Muscle layer of duodenum (tissue), 2 donors: ENCODE results near the gene PLCL2.

Experiments
- H3K27ac ChIP-seq: one replicate; pipeline ENCODE4 v1.7.0; 2013; ENCODE audit warnings: mild to moderate bottlenecking, low read length
- H3K27me3 ChIP-seq: one replicate; pipeline ENCODE4 v1.7.0; 2013; ENCODE audit warnings: low read depth, mild to moderate bottlenecking, control low read depth, low read length
- H3K36me3 ChIP-seq, 2 donors: one replicate each; pipeline ENCODE4 v1.7.0; 2013; ENCODE audit warnings: low read length in 2 of 2, control low read depth in 1 of 2, mild to moderate bottlenecking in 1 of 2; ENCODE audit not compliant: insufficient read depth in 2 of 2, control insufficient read depth in 1 of 2
- H3K4me1 ChIP-seq, 2 donors: one replicate each; pipeline ENCODE4 v1.7.0; 2013; ENCODE audit warnings: low read length in 2 of 2, mild to moderate bottlenecking in 2 of 2, control low read depth in 1 of 2, moderate library complexity in 1 of 2; ENCODE audit not compliant: insufficient read depth in 2 of 2, control insufficient read depth in 1 of 2
- H3K4me3 ChIP-seq, 2 donors: one replicate each; pipeline ENCODE4 v1.7.0; 2013; ENCODE audit warnings: low read length in 2 of 2, low read depth in 1 of 2, mild to moderate bottlenecking in 1 of 2
- H3K9me3 ChIP-seq, 2 donors: one replicate each; pipeline ENCODE4 v1.7.0; 2013; ENCODE audit warnings: low read length in 2 of 2, control low read depth in 1 of 2, mild to moderate bottlenecking in 1 of 2; ENCODE audit not compliant: control insufficient read depth in 1 of 2
- donor health status: healthy.

Gene PLCL2

DNA sequence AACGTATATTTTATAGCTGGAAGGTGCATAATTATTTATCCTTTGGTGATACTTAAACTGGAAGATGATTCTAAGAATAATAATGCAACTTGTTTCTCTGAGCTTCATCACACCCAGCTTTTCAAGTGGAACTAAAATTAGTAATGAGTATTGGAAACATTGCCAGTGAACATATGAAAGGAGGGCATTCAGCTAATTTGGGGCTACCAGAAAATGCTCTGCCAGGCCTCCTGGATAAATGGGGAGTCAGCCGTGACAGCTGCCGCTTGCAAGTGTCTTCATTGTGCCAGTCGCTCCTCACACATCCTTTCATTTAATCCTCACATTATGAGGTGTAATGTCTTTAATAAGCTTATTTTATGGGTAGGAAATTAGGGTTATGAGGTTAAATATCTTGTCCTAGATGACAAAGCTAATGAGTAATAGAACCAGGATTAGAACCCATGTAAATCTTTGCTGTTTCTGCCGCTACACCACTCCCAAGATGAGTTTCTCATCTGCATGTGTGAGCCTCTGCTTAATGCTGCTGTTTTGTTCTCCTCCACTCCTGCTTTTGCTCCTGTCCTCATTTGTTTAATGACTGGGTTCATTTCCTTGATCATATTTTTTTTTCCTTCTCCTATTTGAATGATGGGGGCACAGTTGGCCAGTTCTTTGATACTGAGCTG lies 155.7 kb downstream of the PLCL2 start:
- Histone ChIP-seq H3K4me3 (no peak overlapping the region), H3K27me3 (no peaks in the 10 kb centered on the region), H3K27ac (no peak overlapping the region), H3K36me3 (no peaks in the 10 kb centered on the region), H3K4me1 (no peaks in the 10 kb centered on the region), H3K9me3 (no peaks in the 10 kb centered on the region)

DNA sequence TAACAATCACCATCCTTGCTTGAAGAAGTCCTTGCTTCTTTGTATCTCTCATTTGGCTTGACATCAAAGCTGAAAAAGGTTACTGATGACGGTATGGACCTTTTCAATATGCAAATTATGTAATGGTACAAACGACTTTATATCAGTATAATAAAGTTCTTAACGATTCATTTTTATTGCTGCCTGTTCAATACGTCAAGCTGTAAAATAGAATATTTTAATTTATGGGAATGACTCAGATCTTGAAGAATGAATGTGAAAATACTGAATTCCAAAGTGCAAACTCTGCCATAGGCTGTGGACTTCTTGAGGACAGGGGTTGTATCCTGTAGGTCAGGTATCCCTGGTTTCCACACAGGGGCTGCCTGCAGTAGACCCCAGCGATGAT lies 156.2 kb downstream of the PLCL2 start:
- Histone ChIP-seq H3K9me3 (no peaks in the 10 kb centered on the region), H3K4me3 (no peak overlapping the region), H3K36me3 (no peaks in the 10 kb centered on the region), H3K27ac (no peak overlapping the region), H3K27me3 (no peaks in the 10 kb centered on the region), H3K4me1 (no peaks in the 10 kb centered on the region)

DNA sequence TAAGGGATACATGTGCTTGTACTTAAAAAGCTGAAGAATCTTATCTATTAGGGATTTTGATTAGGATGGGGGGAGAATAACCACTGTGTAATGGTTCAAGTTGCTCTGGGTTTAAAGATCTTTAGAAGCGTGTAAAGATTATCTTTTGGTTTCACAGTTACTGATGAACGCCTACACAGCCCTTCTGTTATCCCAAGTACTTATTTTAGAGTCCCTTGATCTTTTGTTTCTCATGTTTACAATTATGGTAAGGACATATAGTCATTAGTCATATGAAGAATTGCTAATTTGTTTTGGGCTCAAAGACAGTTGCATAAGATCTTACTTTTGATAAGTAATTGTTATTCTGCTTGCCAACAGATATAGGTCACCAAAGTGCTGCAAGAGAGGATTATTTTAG lies 160.1 kb downstream of the PLCL2 start:
- Histone ChIP-seq H3K4me1 (no peaks in the 10 kb centered on the region), H3K27me3 (no peaks in the 10 kb centered on the region), H3K36me3 (peaks cover 0 to 5% of the 10 kb centered on the region in 2 donors), H3K9me3 (peaks cover 0 to 3% of the 10 kb centered on the region in 2 donors), H3K4me3 (no peak overlapping the region), H3K27ac (no peak overlapping the region)

DNA sequence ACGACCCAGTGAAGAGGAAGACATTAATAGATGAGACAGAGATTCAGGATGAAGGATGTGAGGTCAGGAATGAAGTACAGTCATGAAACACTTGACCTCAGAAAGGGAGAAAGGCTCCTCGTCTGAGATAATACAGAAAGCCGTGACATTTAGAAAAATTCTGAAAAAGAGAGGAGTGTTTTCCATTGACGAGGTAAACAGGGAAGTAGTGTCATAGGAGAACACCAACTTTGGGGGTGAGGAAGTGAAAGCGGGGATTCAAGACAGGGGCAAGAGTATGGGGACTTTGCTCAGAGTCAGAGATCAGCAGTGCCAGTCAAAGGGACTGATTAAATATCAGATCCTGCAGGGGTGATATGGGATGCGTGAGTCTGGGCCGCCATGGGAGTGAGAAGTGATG lies 160.9 kb downstream of the PLCL2 start:
- peaks cover 0 to 3% of the 10 kb centered on the region in 2 donors for H3K9me3 ChIP-seq
- H3K4me1 ChIP-seq, result no peaks in the 10 kb centered on the region
- H3K36me3 ChIP-seq, result peaks cover 0 to 5% of the 10 kb centered on the region in 2 donors

DNA sequence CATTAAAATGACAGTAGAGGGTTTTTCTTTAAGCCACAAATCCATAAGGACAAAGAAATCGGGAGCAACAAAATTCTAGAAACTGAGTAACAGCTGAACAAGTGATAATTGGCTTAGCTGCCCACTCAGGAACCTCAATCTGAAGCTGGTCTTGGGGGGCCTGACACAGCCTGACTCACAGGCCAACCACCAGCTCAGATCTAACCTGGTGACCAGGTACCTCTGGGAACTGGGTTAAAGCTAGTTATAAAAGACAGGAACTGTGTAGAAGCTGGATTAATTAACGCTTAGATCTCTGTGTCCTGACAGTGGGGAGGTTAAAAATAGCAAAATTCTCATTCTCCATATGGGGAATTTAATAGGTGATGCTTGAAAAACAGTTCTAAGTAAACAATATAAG lies 161.9 kb downstream of the PLCL2 start:
- Histone ChIP-seq H3K9me3 (peaks cover 0 to 3% of the 10 kb centered on the region in 2 donors), H3K27me3 (no peaks in the 10 kb centered on the region), H3K4me3 (no peak overlapping the region), H3K27ac (no peak overlapping the region), H3K36me3 (peaks cover 0 to 5% of the 10 kb centered on the region in 2 donors), H3K4me1 (no peaks in the 10 kb centered on the region)

More for the DNA sequence above, 160.9 kb downstream of the PLCL2 start:
- H3K27me3 ChIP-seq, result no peaks in the 10 kb centered on the region
- no peak overlapping the region for H3K4me3 ChIP-seq
- no peak overlapping the region for H3K27ac ChIP-seq

DNA sequence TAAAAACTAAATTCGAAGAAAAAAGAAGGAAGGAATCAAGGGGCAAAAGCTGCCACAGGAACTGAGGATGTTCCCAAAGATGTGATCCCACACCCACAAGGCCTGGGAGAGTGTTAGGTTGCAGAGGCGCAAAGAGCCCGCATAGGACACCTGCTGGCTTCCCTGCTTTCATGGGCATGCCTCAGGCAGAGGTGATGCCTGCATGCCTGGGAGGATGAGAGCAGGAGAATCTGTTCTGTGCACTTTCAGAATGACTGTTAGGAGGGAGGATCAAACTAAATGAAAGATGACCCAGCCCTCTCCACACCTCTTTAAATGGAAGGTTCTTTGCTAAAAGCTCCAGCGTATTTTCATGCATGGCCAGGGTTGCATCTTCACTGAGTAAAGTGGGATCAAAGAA lies 162.4 kb downstream of the PLCL2 start:
- Histone ChIP-seq H3K9me3 (peaks cover 0 to 3% of the 10 kb centered on the region in 2 donors), H3K27me3 (no peaks in the 10 kb centered on the region), H3K27ac (no peak overlapping the region), H3K4me1 (no peaks in the 10 kb centered on the region), H3K4me3 (no peak overlapping the region), H3K36me3 (peaks cover 0 to 5% of the 10 kb centered on the region in 2 donors)

DNA sequence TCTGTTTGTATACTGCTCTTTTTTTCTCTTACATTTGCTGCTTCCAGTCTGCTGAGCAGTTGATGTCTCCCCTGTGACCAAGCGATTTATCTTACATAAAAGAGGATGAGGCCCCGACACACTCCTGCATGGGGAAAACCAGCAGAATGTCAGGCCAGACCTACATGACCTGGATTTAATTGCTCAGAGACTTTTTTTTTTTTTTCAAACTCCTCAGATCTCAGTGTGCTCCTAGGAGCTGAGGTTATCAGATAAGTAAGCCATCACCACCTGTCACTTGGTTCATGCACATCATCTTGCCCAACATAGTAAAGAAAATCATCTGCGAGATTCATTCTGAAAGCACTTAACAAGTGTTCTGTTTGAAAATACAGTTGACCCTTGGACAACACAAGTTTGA lies 163.1 kb downstream of the PLCL2 start:
- no peak overlapping the region for H3K27ac ChIP-seq
- H3K4me3 ChIP-seq, result no peak overlapping the region
- no peaks in the 10 kb centered on the region for H3K27me3 ChIP-seq
- H3K4me1 ChIP-seq, result no peaks in the 10 kb centered on the region
- peaks cover 0 to 3% of the 10 kb centered on the region in 2 donors for H3K9me3 ChIP-seq
- H3K36me3 ChIP-seq, result peaks cover 0 to 5% of the 10 kb centered on the region in 2 donors

DNA sequence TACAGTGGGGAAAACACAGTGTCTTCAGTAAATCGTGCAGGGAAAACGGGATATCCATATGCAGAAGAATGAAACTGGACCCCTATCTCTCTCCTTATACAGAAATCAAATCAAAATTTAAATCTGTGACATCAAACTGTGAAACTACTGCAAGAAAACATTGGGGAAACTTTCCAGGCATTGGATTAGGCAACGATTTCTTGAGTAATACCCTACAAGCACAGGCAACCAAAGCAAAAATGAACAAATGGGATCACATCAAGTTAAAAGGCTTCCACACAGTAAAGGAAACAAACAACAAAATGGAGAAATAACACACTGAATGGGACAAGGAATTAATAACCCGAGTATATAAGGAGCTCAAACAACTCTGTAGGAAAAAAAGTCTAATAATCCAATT lies 165.3 kb downstream of the PLCL2 start:
- H3K27ac ChIP-seq, result no peak overlapping the region
- H3K4me3 ChIP-seq, result no peak overlapping the region
- H3K4me1 ChIP-seq, result no peaks in the 10 kb centered on the region
- H3K9me3 ChIP-seq, result peaks cover 0 to 3% of the 10 kb centered on the region in 2 donors
- no peaks in the 10 kb centered on the region for H3K27me3 ChIP-seq
- peaks cover 0 to 5% of the 10 kb centered on the region in 2 donors for H3K36me3 ChIP-seq

DNA sequence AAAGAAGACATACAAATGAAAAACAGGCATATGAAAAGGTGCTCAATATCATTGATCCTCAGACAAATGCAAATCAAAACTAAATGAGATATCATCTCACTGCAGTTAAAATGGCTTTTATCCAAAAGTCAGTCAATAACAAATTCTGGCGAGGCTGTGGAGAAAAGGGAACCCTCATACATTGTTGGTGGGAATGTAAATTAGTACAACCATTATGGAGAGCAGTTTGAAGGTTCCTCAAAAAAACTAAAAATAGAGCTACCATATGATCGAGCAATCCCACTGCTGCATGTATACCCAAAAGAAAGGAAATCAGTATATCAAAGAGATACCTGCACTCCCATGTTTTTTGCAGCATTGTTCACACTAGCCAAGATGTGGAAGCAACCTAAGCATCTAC lies 165.8 kb downstream of the PLCL2 start:
- Histone ChIP-seq H3K9me3 (peaks cover 0 to 3% of the 10 kb centered on the region in 2 donors), H3K4me3 (no peak overlapping the region), H3K27ac (no peak overlapping the region), H3K36me3 (peaks cover 0 to 5% of the 10 kb centered on the region in 2 donors), H3K27me3 (no peaks in the 10 kb centered on the region), H3K4me1 (no peaks in the 10 kb centered on the region)

DNA sequence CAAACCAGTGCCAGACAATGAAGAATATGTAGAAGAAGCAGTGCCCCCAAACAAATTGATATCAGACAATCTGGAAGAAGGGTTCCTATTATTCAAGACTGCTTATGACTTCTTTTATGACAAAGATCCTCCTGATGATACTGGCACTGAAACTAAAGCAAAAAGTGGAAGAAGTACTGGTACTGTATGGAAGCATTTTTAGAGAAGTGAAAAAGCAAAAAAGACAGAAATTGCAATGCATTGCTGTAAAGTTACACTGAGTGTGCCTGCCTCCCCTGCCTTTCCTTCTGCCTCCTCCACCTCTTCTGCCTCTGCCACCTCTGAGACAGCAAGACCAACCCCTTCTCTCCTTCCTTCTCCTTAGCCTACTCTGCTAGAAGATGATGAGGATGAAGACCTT lies 167.6 kb downstream of the PLCL2 start:
- H3K9me3 ChIP-seq, result peaks cover 0 to 3% of the 10 kb centered on the region in 2 donors
- H3K27ac ChIP-seq, result no peak overlapping the region
- H3K27me3 ChIP-seq, result no peaks in the 10 kb centered on the region
- H3K4me3 ChIP-seq, result no peak overlapping the region
- H3K36me3 ChIP-seq, result peaks cover 0 to 5% of the 10 kb centered on the region in 2 donors
- no peaks in the 10 kb centered on the region for H3K4me1 ChIP-seq

DNA sequence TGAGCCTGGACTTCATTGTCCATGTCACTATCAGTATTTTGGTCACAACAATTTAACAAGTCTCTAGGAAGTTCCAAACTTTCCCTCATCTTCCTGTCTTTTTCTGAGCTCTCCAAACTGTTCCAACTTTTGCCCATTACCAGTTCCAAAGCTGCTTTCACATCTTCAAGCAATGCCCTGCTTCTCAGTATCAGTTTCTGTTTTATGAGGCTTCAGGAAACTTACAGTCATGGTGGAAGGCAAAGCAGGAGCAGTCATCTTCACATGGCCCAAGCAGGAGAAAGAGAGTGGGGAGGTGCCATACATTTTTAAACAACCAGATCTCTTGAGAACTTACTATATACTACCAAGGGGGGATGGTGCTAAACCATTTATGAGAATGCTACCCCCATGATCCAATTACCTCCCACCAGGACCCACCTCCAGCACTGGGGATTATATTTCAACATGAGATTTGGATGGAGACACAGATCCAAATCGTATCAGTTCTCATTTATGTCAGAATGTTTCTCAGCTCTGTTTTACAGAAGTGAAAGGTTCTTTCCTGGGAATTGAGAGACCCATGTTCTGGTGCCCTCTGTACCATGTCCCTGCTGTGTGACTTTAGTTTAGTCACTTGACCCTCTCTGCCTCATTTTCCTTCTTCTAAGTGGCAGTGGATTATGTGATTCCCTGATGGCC lies 169.7 kb downstream of the PLCL2 start:
- H3K4me3 ChIP-seq, result no peak overlapping the region
- H3K9me3 ChIP-seq, result no peaks in the 10 kb centered on the region
- no peaks in the 10 kb centered on the region for H3K4me1 ChIP-seq
- H3K27me3 ChIP-seq, result no peaks in the 10 kb centered on the region
- no peaks in the 10 kb centered on the region for H3K36me3 ChIP-seq
- H3K27ac ChIP-seq, result no peak overlapping the region

DNA sequence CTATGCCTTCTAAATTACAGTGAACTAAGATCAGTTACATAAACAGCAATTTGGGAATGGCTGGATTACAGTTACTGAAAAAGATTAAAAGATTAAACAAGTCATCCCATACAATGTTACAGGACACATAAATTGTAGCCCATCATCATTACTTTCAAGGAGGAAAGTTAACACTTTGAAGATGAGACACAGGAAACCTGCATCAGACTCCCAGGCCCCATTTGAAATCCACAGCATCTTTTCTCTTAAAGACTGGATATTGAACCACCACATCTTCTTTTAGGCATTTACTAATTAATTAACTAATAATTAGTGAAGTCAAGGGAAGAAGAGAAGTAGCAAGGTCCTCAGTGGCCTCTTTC lies 170.2 kb downstream of the PLCL2 start:
- Histone ChIP-seq H3K27ac (no peak overlapping the region), H3K36me3 (no peaks in the 10 kb centered on the region), H3K9me3 (no peaks in the 10 kb centered on the region), H3K4me3 (no peak overlapping the region), H3K4me1 (no peaks in the 10 kb centered on the region), H3K27me3 (no peaks in the 10 kb centered on the region)
